Liver (tissue), 9 donors: ENCODE results near the gene NFU1. TPM values are rescaled to one million over a fixed set of nuclear protein-coding genes. Genes with fewer than 3 reads are reported as not detected.

ENCODE experiments used
- DNase-seq: peaks from one replicate; pipeline ENCODE4 v3.0.0-alpha.2; 2017; ENCODE audit warnings: low spot score
- H3K27ac ChIP-seq, 2 donors: one replicate each; pipeline ENCODE4 v1.7.0; 2013; ENCODE audit warnings: inconsistent platforms in 2 of 2, low read length in 2 of 2, control low read depth in 1 of 2, low read depth in 1 of 2, mild to moderate bottlenecking in 1 of 2
- H3K27me3 ChIP-seq, 4 donors: one replicate each; pipeline versions ENCODE4 v1.6.1 to v1.7.0; 2013; ENCODE audit warnings: low read length in 3 of 4, inconsistent platforms in 1 of 4, mild to moderate bottlenecking in 1 of 4, moderate library complexity in 1 of 4; ENCODE audit not compliant: control insufficient read depth in 4 of 4, insufficient read depth in 4 of 4
- H3K36me3 ChIP-seq, 4 donors: one replicate each; pipeline versions ENCODE4 v1.6.1 to v1.7.0; 2013; ENCODE audit warnings: low read length in 3 of 4, mild to moderate bottlenecking in 3 of 4, low read depth in 1 of 4, moderate library complexity in 1 of 4; ENCODE audit not compliant: control insufficient read depth in 4 of 4, insufficient read depth in 3 of 4
- H3K4me1 ChIP-seq, 4 donors: one replicate each; pipeline versions ENCODE4 v1.6.1 to v1.7.0; 2013; ENCODE audit warnings: low read length in 3 of 4, mild to moderate bottlenecking in 3 of 4, moderate library complexity in 1 of 4; ENCODE audit not compliant: control insufficient read depth in 4 of 4, insufficient read depth in 4 of 4
- H3K4me3 ChIP-seq, 3 donors: one replicate each; pipeline versions ENCODE4 v1.6.1 to v1.7.0; 2013; ENCODE audit warnings: low read length in 3 of 3, control low read depth in 1 of 3, low read depth in 1 of 3, mild to moderate bottlenecking in 1 of 3
- H3K9ac ChIP-seq, 2 donors: one replicate each; pipeline ENCODE4 v1.7.0; 2013; ENCODE audit warnings: low read length in 2 of 2, mild to moderate bottlenecking in 2 of 2, moderate library complexity in 2 of 2, control low read depth in 1 of 2, low read depth in 1 of 2
- H3K9me3 ChIP-seq, 4 donors: one replicate each; pipeline versions ENCODE4 v1.6.1 to v1.7.0; 2013; ENCODE audit warnings: low read length in 3 of 4; ENCODE audit not compliant: control insufficient read depth in 4 of 4
- ATF3 ChIP-seq: IDR thresholded peaks from 2 replicates; pipeline ENCODE4 v1.6.1; 2016; ENCODE audit warnings: antibody characterized with exemption
- EGR1 ChIP-seq, 2 donors: IDR thresholded peaks; 2 replicates each; pipeline ENCODE4 v1.6.1; 2016 to 2018; ENCODE audit warnings: antibody characterized with exemption in 2 of 2, low read depth in 2 of 2
- FOXA1 ChIP-seq: IDR thresholded peaks from 2 replicates; pipeline ENCODE4 v1.6.1; 2016; ENCODE audit warnings: antibody characterized with exemption
- FOXA2 ChIP-seq: IDR thresholded peaks from 2 replicates; pipeline ENCODE4 v1.6.1; 2016; ENCODE audit warnings: antibody characterized with exemption
- GABPA ChIP-seq, 2 donors: IDR thresholded peaks in 1 of 2; conservative IDR thresholded peaks in 1 of 2; 2 replicates each; pipeline ENCODE4 v1.6.1; 2016; ENCODE audit warnings: antibody characterized with exemption in 2 of 2, mild to moderate bottlenecking in 1 of 2, moderate library complexity in 1 of 2
- HNF4A ChIP-seq, 2 donors: conservative IDR thresholded peaks; 2 replicates each; pipeline ENCODE4 v1.6.1; 2016; ENCODE audit warnings: antibody characterized with exemption in 2 of 2, mild to moderate bottlenecking in 2 of 2
- HNF4G ChIP-seq: IDR thresholded peaks from 2 replicates; pipeline ENCODE4 v1.6.1; 2016; ENCODE audit warnings: antibody characterized with exemption
- JUND ChIP-seq, 2 donors: IDR thresholded peaks; 2 replicates each; pipeline ENCODE4 v1.6.1; 2016; ENCODE audit warnings: antibody characterized with exemption in 2 of 2
- MAX ChIP-seq: IDR thresholded peaks from 2 replicates; pipeline ENCODE4 v1.6.1; 2016; ENCODE audit warnings: antibody characterized with exemption
- NR2F2 ChIP-seq: IDR thresholded peaks from 2 replicates; pipeline ENCODE4 v1.6.1; 2016; ENCODE audit warnings: antibody characterized with exemption
- RAD21 ChIP-seq, 2 donors: IDR thresholded peaks; 2 replicates each; pipeline ENCODE4 v1.6.1; 2016; ENCODE audit warnings: antibody characterized with exemption in 2 of 2, mild to moderate bottlenecking in 2 of 2
- RXRA ChIP-seq, 2 donors: IDR thresholded peaks; 2 replicates each; pipeline ENCODE4 v1.6.1; 2017 to 2018; ENCODE audit warnings: antibody characterized with exemption in 2 of 2, mild to moderate bottlenecking in 1 of 2
- SP1 ChIP-seq: IDR thresholded peaks from 2 replicates; pipeline ENCODE4 v1.6.1; 2018; ENCODE audit warnings: antibody characterized with exemption, mild to moderate bottlenecking
- TAF1 ChIP-seq: conservative IDR thresholded peaks from 2 replicates; pipeline ENCODE4 v1.6.1; 2016; ENCODE audit warnings: antibody characterized with exemption, mild to moderate bottlenecking
- YY1 ChIP-seq: IDR thresholded peaks from 2 replicates; pipeline ENCODE4 v1.6.1; 2016; ENCODE audit warnings: antibody characterized with exemption, mild to moderate bottlenecking
- WGBS: extraction: QIAGEN DNeasy Blood & Tissue Kit; methylation state at CpG from one replicate; pipeline ENCODE4 v1.1.7; 2013; 5-methylcytosine and 5-hydroxymethylcytosine counted together
- polyA plus RNA-seq, 2 donors: library from polyadenylated mRNA; stranded (reverse) in 1 of 2; unstranded in 1 of 2; fragments of 200-250 nt in 1 of 2; fragments of >200 nt in 1 of 2; fragmentation: Nextera tagmentation in 1 of 2; extraction: Ambion mirVana in 1 of 2; gene quantifications; one replicate each; pipeline versions ENCODE4 v1.2.1 to v1.2.3, GENCODE V29; 2013 to 2015
- total RNA-seq, 2 donors: library from RNA; depleted of rRNA; stranded (reverse); fragments of >200 nt; gene quantifications; one replicate each; pipeline ENCODE4 v1.2.3, GENCODE V29; 2014
- TF ChIP-seq, protein P1 (sequence below): fragments of 150-350 bp; IDR thresholded peaks from 2 replicates; pipeline ENCODE4 v1.5.1; 2017; ENCODE audit warnings: improper control_type of control experiment, low read depth, low read length; ENCODE audit not compliant: missing input control
- TF ChIP-seq, protein P2 (sequence below): IDR thresholded peaks from 2 replicates; pipeline ENCODE4 v1.6.1; 2016; ENCODE audit warnings: antibody characterized with exemption
- TF ChIP-seq, protein P3 (sequence below): IDR thresholded peaks from 2 replicates; pipeline ENCODE4 v1.6.1; 2016; ENCODE audit warnings: antibody characterized with exemption, mild to moderate bottlenecking
- donor health status: healthy.
- donor health status: healthy.
- donor health status: healthy.
- donor health status: healthy.
- donor health status: healthy.

Gene NFU1
- total RNA-seq (10 to 100 TPM in 1 of 2 donors, 1 to 10 TPM in 1; 7.4 to 17.3 TPM), polyA plus RNA-seq (10 to 100 TPM; 14.8 to 37.4 TPM)

- under 1% methylated on average over 60 of the region's 60 CpGs for WGBS
- Histone ChIP-seq H3K36me3 (no peaks in the 10 kb centered on the region), H3K4me3 (peak within 1 kb of the TSS; percentile 75 to 89 (median 88)), H3K27ac (peak within 1 kb of the TSS; percentile 79 to 98), H3K9me3 (no peaks in the 10 kb centered on the region), H3K4me1 (peaks cover 0 to 10% (median 5%) of the 10 kb centered on the region in 4 donors), H3K9ac (peak within 1 kb of the TSS; percentile 21 to 95), H3K27me3 (no peaks in the 10 kb centered on the region)
- DNase-seq, result peak; percentile 91
- TF ChIP-seq TAF1 (peak; percentile 85), FOXA2 (no peak), YY1 (peak; percentile 99), NR2F2 (no peak), EGR1 (IDR thresholded peaks at IDR 0.05; ENCODE audit: low read depth in 2 of 2) (peak in 1 of 2 donors; percentile 30), JUND (IDR thresholded peaks at IDR 0.05) (no peak), ATF3 (no peak), FOXA1 (no peak), HNF4A (conservative IDR thresholded peaks at IDR 0.05) (no peak), HNF4G (no peak), RAD21 (IDR thresholded peaks at IDR 0.05) (peak; percentile 49 to 63), MAX (peak; percentile 15), RXRA (IDR thresholded peaks at IDR 0.05) (peak; percentile 15 to 40), SP1 (peak; percentile 40), GABPA (IDR thresholded peaks at IDR 0.05 in 1 of 2, conservative IDR thresholded peaks at IDR 0.05 in 1 of 2) (peak in 1 of 2 donors; percentile 13)
- TF ChIP-seq, protein P1, sequence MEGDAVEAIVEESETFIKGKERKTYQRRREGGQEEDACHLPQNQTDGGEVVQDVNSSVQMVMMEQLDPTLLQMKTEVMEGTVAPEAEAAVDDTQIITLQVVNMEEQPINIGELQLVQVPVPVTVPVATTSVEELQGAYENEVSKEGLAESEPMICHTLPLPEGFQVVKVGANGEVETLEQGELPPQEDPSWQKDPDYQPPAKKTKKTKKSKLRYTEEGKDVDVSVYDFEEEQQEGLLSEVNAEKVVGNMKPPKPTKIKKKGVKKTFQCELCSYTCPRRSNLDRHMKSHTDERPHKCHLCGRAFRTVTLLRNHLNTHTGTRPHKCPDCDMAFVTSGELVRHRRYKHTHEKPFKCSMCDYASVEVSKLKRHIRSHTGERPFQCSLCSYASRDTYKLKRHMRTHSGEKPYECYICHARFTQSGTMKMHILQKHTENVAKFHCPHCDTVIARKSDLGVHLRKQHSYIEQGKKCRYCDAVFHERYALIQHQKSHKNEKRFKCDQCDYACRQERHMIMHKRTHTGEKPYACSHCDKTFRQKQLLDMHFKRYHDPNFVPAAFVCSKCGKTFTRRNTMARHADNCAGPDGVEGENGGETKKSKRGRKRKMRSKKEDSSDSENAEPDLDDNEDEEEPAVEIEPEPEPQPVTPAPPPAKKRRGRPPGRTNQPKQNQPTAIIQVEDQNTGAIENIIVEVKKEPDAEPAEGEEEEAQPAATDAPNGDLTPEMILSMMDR, result peak; percentile 76
- TF ChIP-seq, protein P2, sequence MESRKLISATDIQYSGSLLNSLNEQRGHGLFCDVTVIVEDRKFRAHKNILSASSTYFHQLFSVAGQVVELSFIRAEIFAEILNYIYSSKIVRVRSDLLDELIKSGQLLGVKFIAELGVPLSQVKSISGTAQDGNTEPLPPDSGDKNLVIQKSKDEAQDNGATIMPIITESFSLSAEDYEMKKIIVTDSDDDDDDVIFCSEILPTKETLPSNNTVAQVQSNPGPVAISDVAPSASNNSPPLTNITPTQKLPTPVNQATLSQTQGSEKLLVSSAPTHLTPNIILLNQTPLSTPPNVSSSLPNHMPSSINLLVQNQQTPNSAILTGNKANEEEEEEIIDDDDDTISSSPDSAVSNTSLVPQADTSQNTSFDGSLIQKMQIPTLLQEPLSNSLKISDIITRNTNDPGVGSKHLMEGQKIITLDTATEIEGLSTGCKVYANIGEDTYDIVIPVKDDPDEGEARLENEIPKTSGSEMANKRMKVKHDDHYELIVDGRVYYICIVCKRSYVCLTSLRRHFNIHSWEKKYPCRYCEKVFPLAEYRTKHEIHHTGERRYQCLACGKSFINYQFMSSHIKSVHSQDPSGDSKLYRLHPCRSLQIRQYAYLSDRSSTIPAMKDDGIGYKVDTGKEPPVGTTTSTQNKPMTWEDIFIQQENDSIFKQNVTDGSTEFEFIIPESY, result no peak
- TF ChIP-seq, protein P3, sequence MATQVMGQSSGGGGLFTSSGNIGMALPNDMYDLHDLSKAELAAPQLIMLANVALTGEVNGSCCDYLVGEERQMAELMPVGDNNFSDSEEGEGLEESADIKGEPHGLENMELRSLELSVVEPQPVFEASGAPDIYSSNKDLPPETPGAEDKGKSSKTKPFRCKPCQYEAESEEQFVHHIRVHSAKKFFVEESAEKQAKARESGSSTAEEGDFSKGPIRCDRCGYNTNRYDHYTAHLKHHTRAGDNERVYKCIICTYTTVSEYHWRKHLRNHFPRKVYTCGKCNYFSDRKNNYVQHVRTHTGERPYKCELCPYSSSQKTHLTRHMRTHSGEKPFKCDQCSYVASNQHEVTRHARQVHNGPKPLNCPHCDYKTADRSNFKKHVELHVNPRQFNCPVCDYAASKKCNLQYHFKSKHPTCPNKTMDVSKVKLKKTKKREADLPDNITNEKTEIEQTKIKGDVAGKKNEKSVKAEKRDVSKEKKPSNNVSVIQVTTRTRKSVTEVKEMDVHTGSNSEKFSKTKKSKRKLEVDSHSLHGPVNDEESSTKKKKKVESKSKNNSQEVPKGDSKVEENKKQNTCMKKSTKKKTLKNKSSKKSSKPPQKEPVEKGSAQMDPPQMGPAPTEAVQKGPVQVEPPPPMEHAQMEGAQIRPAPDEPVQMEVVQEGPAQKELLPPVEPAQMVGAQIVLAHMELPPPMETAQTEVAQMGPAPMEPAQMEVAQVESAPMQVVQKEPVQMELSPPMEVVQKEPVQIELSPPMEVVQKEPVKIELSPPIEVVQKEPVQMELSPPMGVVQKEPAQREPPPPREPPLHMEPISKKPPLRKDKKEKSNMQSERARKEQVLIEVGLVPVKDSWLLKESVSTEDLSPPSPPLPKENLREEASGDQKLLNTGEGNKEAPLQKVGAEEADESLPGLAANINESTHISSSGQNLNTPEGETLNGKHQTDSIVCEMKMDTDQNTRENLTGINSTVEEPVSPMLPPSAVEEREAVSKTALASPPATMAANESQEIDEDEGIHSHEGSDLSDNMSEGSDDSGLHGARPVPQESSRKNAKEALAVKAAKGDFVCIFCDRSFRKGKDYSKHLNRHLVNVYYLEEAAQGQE, result peak; percentile 78
These were observed at the start of gene NFU1 for GRCh38 chr2:69436938-69437750. Gene NFU1 (minus strand): TSS chr2:69437435. CDS start chr2:69437422, 13 bp downstream.
